Colonic mucosa (tissue), 4 donors: ENCODE results near the gene KIAA0232. TPM values are rescaled to one million over a fixed set of nuclear protein-coding genes. Genes with fewer than 3 reads are reported as not detected.

Experiments
- DNase-seq: peaks from one replicate; pipeline ENCODE4 v3.0.0-alpha.2; 2020
- H3K27ac ChIP-seq: fragments of 200-600 bp; one replicate; pipeline ENCODE4 v1.8.0; 2021
- H3K27me3 ChIP-seq: fragments of 200-600 bp; one replicate; pipeline ENCODE4 v1.8.0; 2021
- H3K36me3 ChIP-seq: fragments of 200-600 bp; one replicate; pipeline ENCODE4 v1.8.0; 2021
- H3K4me1 ChIP-seq: fragments of 200-600 bp; one replicate; pipeline ENCODE4 v1.8.0; 2021; ENCODE audit warnings: mild to moderate bottlenecking
- H3K4me3 ChIP-seq: fragments of 200-600 bp; one replicate; pipeline ENCODE4 v1.8.0; 2021
- H3K9ac ChIP-seq, 2 donors: one replicate each; pipeline ENCODE4 v1.7.0; 2013; ENCODE audit warnings: control low read depth in 2 of 2, low read depth in 2 of 2, low read length in 2 of 2
- H3K9me3 ChIP-seq: fragments of 200-600 bp; one replicate; pipeline ENCODE4 v1.8.0; 2021
- CTCF ChIP-seq: fragments of 200-600 bp; IDR thresholded peaks from one replicate; pipeline ENCODE4 v1.8.0; 2022; ENCODE audit warnings: antibody characterized with exemption, mild to moderate bottlenecking
- intact Hi-C: fragments of 100-400 bp; cut with DNase I; formaldehyde crosslinking; loops from one replicate; pipeline ENCODE4 v1.14.1; 2022
- total RNA-seq, 2 donors: library from RNA; stranded (reverse); fragmentation: NEBNext Ultra II Directional in 1 of 2; extraction: Animal tissue kit (Norgen Biotek cat#: 25700) in 1 of 2; gene quantifications; one replicate each; pipeline ENCODE4 v1.2.1, GENCODE V29; 2021
- donor health status: healthy.
- donor health status: DM: no; HTN: no; CAD: no.
- donor health status: DM: no; HTN: no; CAD: no.

The KIAA0232 gene
- total RNA-seq, 2 donors from 2014 or later: 20.8 to 32.8 TPM

GRCh38 chr4:6926081-6926480 is 143.6 kb downstream of the KIAA0232 start:
- H3K9ac ChIP-seq: peak overlapping the region in 1 of 2 donors; percentile 0
- no peaks in the 10 kb centered on the region for H3K27me3 ChIP-seq
- no peak for TF ChIP-seq CTCF
- no peak for DNase-seq
- intact Hi-C loops: no loop called here
- peaks cover 13% of the 10 kb centered on the region for H3K36me3 ChIP-seq
- peak overlapping the region; percentile 80 for H3K27ac ChIP-seq
- no peak overlapping the region for H3K4me3 ChIP-seq
- peaks cover 38% of the 10 kb centered on the region for H3K4me1 ChIP-seq
- H3K9me3 ChIP-seq: no peaks in the 10 kb centered on the region

GRCh38 chr4:6926681-6927478 is 144.4 kb downstream of the KIAA0232 start:
- DNase-seq: peak; percentile 92
- H3K4me3 ChIP-seq: no peak overlapping the region
- H3K27me3 ChIP-seq: no peaks in the 10 kb centered on the region
- peak overlapping the region; percentile 24 to 81 for H3K9ac ChIP-seq
- H3K4me1 ChIP-seq: peaks cover 39% of the 10 kb centered on the region
- H3K36me3 ChIP-seq: peaks cover 13% of the 10 kb centered on the region
- TF ChIP-seq CTCF: no peak
- no peaks in the 10 kb centered on the region for H3K9me3 ChIP-seq
- peak overlapping the region; percentile 80 for H3K27ac ChIP-seq
- intact Hi-C loops: no loop called here

GRCh38 chr4:6928081-6928480 is 145.6 kb downstream of the KIAA0232 start:
- Histone ChIP-seq H3K27me3 (no peaks in the 10 kb centered on the region), H3K4me3 (no peak overlapping the region), H3K27ac (no peak overlapping the region), H3K9ac (peak overlapping the region in 1 of 2 donors; percentile 81), H3K9me3 (no peaks in the 10 kb centered on the region), H3K36me3 (peaks cover 13% of the 10 kb centered on the region), H3K4me1 (peaks cover 39% of the 10 kb centered on the region)
- no peak for TF ChIP-seq CTCF
- intact Hi-C loops: no loop called here
- DNase-seq: no peak

GRCh38 chr4:6929339-6929811 is 146.8 kb downstream of the KIAA0232 start:
- H3K27me3 ChIP-seq: no peaks in the 10 kb centered on the region
- H3K9ac ChIP-seq: peak overlapping the region; percentile 1 to 81
- H3K4me3 ChIP-seq: peak overlapping the region; percentile 6
- peak overlapping the region; percentile 87 for H3K27ac ChIP-seq
- TF ChIP-seq CTCF: no peak
- DNase-seq: peak; percentile 44
- H3K36me3 ChIP-seq: peaks cover 3% of the 10 kb centered on the region
- intact Hi-C loops: no loop called here
- peaks cover 42% of the 10 kb centered on the region for H3K4me1 ChIP-seq
- H3K9me3 ChIP-seq: no peaks in the 10 kb centered on the region

GRCh38 chr4:6929812-6930464 is 147.4 kb downstream of the KIAA0232 start:
- H3K9ac ChIP-seq: peak overlapping the region; percentile 48 to 81
- no peaks in the 10 kb centered on the region for H3K27me3 ChIP-seq
- H3K27ac ChIP-seq: peak overlapping the region; percentile 87
- H3K9me3 ChIP-seq: no peaks in the 10 kb centered on the region
- H3K4me3 ChIP-seq: peak overlapping the region; percentile 6
- TF ChIP-seq CTCF: no peak
- H3K36me3 ChIP-seq: no peaks in the 10 kb centered on the region
- DNase-seq: peak; percentile 75
- peaks cover 42% of the 10 kb centered on the region for H3K4me1 ChIP-seq
- intact Hi-C loops: no loop called here
